Activated CD4-positive, alpha-beta T cell treated with anti-CD3 and anti-CD28 coated beads, Interleukin-10, Interleukin-2, amounts not matched to agents 100 ng/mL and 50 ng/mL, durations not matched to agents 16 hours and 8 hours (primary cell): Measurements from ENCODE around the gene KAT8.
A peak's percentile ranks its signal among the peaks of the same experiment; 100 is the strongest.
"Not testable (repeated sequence)": the region's sequence is repeated elsewhere in the genome, so short reads cannot be mapped to it uniquely, and the experiment has no call there.

Experiments
- DNase-seq: peaks from one replicate; pipeline ENCODE4 v3.0.0-alpha.2; 2020

The KAT8 gene

DNA sequence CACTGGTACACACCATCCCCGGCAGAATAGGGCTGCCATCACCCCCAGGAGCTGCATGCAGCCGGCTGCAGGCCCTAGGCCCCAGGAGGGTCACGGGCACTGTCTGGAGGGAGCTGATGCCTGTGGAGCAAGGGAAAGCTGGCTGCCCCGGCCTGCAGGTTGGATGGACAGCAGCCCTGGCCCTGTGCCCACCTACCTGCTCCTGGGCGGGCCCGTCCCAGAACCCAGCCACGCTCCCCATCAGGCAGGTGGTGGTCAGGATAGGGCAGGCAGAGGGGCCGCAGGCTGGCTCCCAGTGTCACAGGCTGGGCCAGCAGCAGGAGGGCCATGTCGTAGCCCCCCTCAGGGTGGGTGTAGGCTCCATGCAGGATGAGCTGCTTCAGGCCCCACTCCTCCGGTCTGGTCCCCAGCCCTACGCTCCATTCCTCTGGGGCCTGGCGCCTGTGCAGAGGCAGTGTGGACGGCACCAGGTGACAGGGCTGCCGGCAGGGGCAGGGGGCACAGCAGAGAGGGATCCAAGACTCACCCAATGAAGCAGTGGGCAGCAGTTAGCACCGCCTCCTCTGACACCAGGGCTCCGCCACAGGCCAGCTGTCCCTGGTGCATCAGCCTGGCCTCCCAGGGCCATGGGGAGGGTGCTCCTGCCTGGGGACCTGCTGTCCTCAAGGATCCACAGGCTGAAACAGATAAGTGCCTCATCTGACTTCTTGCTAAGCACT is 32.7 kb upstream of the KAT8 start:
- no peak for DNase-seq

DNA sequence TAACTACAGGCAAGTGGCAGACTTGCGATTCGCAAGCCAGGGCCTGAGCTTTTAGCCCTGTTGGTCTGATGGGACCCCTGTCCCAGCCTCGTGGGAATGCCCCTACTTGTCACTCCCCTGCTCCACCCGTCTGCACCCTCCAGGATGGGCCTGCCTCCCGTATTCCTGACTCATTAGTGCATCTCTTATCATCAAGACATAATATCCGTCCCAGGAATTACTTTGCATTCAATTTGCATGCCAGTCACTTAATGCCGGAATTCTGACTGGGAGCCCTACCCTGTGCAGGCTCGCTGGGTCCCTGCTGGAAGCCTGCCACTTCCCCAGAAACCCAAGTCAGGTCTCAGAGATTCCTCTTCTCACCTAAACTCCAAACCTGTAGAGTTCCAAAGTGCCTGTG is 32.1 kb upstream of the KAT8 start:
- DNase-seq = no peak

DNA sequence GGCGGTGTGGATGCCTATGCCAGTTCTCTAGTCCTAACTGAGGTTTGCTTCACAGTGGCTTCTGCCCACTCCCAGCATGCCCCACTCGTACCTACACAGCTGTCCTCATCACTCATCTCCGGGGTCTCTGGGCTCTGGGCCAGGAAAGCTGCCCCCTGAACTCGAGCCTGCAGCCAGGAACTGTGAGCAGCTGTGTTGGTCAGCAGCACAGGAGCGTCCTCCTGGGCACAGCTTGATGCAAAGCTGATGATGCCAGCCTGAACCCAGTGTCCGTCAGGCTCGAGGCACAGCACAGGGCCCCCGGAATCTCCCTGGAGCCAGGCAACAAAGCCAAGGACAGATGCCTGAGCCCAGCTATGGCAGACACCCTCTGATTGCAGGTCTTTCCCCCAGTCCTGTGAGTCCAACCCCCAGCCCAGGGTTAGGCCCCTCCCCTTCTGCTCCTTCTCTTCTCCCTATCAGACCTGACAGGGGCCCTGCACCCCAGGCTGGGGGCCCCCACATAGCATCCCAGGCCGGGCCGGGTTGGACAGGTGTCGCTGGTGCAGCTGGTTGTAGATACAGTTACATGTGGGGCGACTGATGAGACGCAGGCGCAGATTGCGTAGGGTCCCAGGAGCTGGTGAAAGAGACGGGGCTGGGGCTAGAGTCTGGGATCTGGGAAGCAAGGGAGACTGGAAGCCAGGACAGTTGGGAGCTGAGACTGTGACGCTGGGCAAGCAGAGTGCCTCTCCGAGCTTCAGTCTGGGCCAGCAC is 31.4 kb upstream of the KAT8 start:
- DNase-seq = no peak

DNA sequence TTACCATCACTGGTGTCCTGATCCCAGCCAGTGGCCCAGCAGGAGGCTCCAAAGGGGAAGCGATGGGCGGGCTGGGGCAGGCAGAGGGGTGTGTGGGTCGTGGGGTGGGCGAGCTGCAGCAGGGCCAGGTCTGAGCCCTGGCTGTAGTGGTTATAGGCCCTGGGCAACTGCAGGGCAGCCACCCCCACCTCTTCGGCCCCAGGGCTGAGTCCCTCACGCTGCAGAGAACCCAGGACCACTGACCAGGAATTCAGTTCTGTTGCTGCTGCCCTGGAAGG is 30.9 kb upstream of the KAT8 start:
- no peak for DNase-seq

GRCh38 chr16:31087481-31087880 is 30.0 kb upstream of the KAT8 start:
- no peak for DNase-seq

GRCh38 chr16:31087971-31088370 is 29.5 kb upstream of the KAT8 start:
- DNase-seq = no peak

DNA sequence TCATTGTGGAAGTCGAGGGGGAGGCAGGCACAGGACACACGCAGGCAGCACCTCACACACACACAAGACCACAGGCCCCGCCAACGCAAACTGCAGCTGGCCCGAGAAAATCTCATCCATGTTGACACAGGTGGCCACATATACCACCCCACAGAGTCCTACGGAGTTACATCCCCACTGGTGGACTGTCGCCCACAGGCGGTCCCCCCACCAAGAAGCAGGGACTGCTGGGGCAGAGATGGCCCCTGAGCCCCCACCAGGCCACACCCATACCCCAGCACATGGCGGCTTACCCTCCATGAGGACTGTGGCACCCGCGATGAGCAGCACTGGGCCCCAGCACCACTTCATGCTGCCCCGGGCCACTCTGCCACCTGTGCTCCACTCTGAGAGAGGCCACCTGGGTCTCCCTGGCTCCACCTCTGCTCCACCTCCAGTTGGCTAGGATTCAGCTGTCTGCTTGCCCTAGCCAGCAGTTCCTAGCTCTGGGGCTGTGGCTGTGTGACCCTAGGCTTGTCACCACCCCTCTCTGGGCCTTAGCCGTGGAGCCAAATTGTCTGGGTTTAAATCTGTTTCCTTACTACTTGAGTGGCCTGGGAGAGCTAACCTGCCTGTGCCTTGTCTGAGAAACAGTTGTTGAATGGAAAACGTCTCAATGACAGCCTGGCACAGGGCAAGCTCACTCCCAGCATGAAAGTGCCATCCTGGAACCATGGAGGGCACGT is 28.8 kb upstream of the KAT8 start, which contains the start of gene PRSS53:
TSS of gene PRSS53 (minus strand) at position 485 of the 725 bp plus-strand sequence. CDS start at position 351, 134 bp downstream.
- DNase-seq = no peak

- no peak for DNase-seq
These were observed 28.3 kb upstream of the KAT8 start for GRCh38 chr16:31089199-31089598.

- no peak for DNase-seq
These were observed 26.9 kb upstream of the KAT8 start for GRCh38 chr16:31090540-31090939.

DNA sequence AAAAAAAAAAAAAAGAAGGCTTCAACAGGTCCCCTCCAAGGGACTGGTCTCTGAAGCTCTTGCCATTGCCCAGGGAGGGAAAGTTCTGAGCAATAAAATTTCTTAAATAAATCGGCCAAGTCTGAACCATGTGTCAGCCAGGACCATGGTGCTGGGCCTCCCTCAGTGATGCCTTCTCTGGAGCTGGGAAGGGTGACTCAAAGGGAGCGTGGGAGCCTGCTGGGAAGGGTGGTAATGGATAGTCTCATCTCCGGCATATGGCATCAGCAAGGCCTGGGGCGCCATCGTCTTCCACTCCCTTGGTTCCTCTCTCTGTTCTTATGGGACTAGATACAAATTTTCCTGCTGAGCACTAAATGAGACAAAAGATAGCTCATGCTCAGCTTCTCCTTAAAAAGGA is 25.1 kb upstream of the KAT8 start:
- no peak for DNase-seq

GRCh38 chr16:31093132-31093703 is 24.2 kb upstream of the KAT8 start:
- DNase-seq = peak; percentile 18

DNA sequence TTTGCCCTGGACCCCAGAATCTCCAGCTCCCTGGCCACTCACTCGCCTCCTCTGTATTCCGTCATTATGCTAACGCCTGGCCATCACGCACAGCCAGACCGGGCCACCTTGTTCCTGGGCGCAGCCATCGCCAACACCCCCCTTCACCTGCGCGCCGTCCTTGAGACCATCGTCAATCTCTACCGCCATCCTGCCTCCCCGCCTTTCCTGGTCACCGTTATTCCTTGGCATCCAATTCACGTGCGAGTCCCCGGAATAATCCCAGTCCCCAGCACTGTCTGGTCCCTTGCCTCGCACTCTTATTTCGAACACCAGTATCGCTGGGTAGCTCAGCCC is 23.4 kb upstream of the KAT8 start:
- DNase-seq = no peak

DNA sequence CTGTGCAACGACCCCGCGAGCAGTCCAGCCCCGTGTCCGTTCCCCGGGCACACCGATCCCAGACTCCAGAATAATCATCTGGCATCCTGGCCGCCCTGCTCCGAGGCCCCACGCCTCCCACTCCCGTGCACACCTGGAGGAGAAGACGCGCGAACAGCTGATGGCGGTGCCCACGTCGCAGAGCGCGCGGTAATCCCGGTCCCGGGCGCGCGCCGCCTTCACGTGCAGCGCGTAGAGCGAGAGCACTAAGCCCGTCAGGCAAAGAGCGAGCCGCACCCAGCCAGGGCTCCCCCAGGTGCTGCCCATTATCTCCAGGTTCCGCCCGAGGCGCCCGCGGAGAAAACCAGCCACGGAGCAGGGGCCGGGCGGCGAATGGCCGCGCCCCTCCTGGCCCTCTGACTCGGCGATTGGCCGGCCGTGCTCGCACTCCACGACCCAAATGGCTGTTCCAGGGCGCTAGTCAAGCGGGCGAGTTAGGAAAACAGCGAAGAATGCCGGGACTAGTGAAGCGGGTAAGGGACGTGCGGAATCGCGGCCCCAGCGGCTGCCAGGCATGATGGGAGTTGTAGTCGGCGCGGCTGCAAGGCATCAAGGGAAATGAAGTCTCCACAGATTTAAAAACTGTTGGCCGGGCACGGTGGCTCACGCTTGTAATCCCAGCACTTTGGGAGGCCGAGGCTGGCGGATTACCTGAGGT is 22.9 kb upstream of the KAT8 start, which contains the start of gene VKORC1:
TSS of gene VKORC1 (minus strand) at position 374 of the 697 bp plus-strand sequence. CDS start at position 306, 68 bp downstream.
- peak; percentile 97 for DNase-seq

GRCh38 chr16:31099860-31100638 is 17.4 kb upstream of the KAT8 start:
- no peak for DNase-seq

- DNase-seq = not testable (repeated sequence)
These were observed 16.4 kb upstream of the KAT8 start for GRCh38 chr16:31100876-31101641.

GRCh38 chr16:31105677-31106213 is 11.7 kb upstream of the KAT8 start:
- peak; percentile 88 for DNase-seq

DNA sequence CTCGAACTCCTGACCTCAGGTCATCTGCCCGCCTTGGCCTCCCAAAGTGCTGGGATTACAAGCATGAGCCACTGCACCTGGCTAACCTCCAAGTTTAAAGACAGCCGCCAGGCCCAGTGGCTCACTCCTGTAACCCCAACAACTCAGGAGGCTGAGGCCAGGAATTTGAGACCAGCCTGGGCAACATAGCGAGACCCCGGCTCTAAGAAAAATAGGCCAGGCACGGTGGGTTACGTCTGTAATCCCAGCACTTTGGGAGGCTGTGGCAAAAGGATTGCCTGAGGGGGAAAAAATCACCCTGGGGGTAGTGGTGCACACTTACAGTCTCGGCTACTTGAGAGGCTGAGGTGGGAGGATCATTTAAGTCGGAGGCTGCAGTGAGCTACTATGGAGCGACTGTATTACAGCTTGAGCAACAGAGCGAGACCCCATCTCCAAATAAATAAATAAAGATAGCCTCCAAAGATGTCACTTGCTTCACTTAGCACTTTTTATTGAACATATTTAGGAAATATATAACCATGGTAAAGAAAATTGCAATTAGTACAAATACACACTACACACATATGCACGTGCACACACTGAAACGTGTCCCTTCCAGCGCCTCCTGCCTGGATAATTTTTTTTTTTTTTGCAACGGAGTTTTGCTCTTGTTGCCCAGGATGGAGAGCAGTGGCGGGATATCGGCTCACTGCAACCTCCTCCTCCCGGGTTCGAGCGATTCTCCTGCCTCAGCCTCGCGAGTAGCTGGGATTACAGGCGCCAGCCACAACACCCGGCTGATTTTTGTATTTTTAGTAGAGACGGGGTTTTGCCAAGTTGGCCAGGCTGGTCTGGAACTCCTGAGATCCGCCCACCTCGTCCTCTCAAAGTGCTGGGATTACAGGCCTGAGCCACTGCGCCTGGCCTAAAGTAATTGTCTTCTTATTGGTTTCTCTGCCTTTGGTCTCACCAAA is 10.7 kb upstream of the KAT8 start:
- DNase-seq = no peak

GRCh38 chr16:31107465-31107867 is 10.0 kb upstream of the KAT8 start:
- peak; percentile 75 for DNase-seq

- peak; percentile 89 for DNase-seq
These were observed 9.2 kb upstream of the KAT8 start, which contains the start of gene BCKDK for GRCh38 chr16:31108035-31108793. Gene BCKDK (plus strand): TSS chr16:31108386. CDS start chr16:31109224, 838 bp downstream.
